Right renal cortex interstitium (tissue), 3 donors: ENCODE data around the gene MAP4K3. TPM values are rescaled to one million over a fixed set of nuclear protein-coding genes. Genes with fewer than 3 reads are reported as not detected.

Source experiments
- DNase-seq, 3 donors: peaks; one replicate each; pipeline ENCODE4 v3.0.0-alpha.2; 2013; ENCODE audit warnings: low read depth in 3 of 3, low spot score in 2 of 3
- polyA plus RNA-seq, 3 donors: library from polyadenylated mRNA; unstranded; fragments of 120-200 nt; gene quantifications; one replicate each; pipeline ENCODE4 v1.2.1, GENCODE V29; 2013; ENCODE audit not compliant: insufficient read length in 3 of 3

MAP4K3 gene
- polyA plus RNA-seq, 3 donors = 73.4 to 84.4 (median 82.0) TPM

- no peak for DNase-seq
These were observed 10.4 kb upstream of the MAP4K3 start for GRCh38 chr2:39447266-39448168.

GRCh38 chr2:39445934-39446333, 8.8 kb upstream of the MAP4K3 start:
- no peak for DNase-seq

GRCh38 chr2:39443009-39443408, 5.9 kb upstream of the MAP4K3 start:
- no peak for DNase-seq

GRCh38 chr2:39437522-39438296, 624 bp upstream of the MAP4K3 start:
- no peak for DNase-seq

GRCh38 chr2:39435741-39436591, 1.1 kb downstream of the MAP4K3 start:
- DNase-seq = no peak

GRCh38 chr2:39435234-39435633, 1.9 kb downstream of the MAP4K3 start:
- DNase-seq = no peak

- no peak for DNase-seq
These were observed 2.7 kb downstream of the MAP4K3 start for GRCh38 chr2:39434233-39434897.

GRCh38 chr2:39433586-39434195, 3.4 kb downstream of the MAP4K3 start:
- DNase-seq = no peak

- no peak for DNase-seq
These were observed 4.4 kb downstream of the MAP4K3 start for GRCh38 chr2:39432701-39433100.

- DNase-seq = no peak
These were observed 5.3 kb downstream of the MAP4K3 start for GRCh38 chr2:39431592-39432316.

- DNase-seq = no peak
These were observed 7.3 kb downstream of the MAP4K3 start for GRCh38 chr2:39429746-39430145.

- DNase-seq = no peak
These were observed 12.1 kb downstream of the MAP4K3 start for GRCh38 chr2:39424951-39425350.

GRCh38 chr2:39422700-39423099, 14.4 kb downstream of the MAP4K3 start:
- DNase-seq = no peak

GRCh38 chr2:39421354-39421753, 15.7 kb downstream of the MAP4K3 start:
- no peak for DNase-seq

- no peak for DNase-seq
These were observed 17.5 kb downstream of the MAP4K3 start for GRCh38 chr2:39419282-39420223.

- no peak for DNase-seq
These were observed 18.6 kb downstream of the MAP4K3 start for GRCh38 chr2:39418491-39418890.

- no peak for DNase-seq
These were observed 20.9 kb downstream of the MAP4K3 start for GRCh38 chr2:39416140-39416539.

GRCh38 chr2:39413063-39413737, 23.9 kb downstream of the MAP4K3 start:
- DNase-seq = no peak
